ENCODE results near the gene ROCK2. TPM values are rescaled to one million over a fixed set of nuclear protein-coding genes. Genes with fewer than 3 reads are reported as not detected.

ROCK2 gene
- total RNA-seq, 3 donors from 2014 or later (not counting 1 experiment from before 2014, with no cell fraction given), result 19.9 to 28.2 (median 21.9) TPM

DNA sequence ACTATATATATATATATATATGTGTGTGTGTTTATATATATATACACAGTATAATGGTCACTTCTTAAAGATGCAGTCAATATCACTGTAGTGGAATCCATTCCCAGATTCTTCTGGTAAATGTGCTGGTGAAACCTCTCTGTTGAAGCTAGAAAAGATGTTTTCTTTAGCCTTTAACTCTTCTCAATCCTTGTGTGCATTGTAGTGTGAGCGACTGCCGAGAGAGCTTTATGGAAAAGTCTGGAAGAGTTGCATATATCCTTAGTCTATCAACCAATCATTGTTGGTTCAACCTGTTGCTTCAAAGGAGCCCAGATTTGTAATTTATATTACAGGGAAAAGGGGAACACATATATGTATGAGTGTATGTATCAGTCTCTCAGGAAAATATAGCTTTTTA, 161.5 kb downstream of the ROCK2 start:
- intact Hi-C loops (cut with micrococcal nuclease), result no loop called here
- H3K9me3 Mint-ChIP-seq, result no peaks in the 10 kb centered on the region
- H3K4me3 Mint-ChIP-seq, result no peak overlapping the region
- Histone ChIP-seq H3K4me3 (ENCODE audit: low read length) (no peak overlapping the region), H3K36me3 (ENCODE audit: control insufficient read depth, insufficient read depth, low read length) (peaks cover 30% of the 10 kb centered on the region), H3K4me1 (ENCODE audit: control insufficient read depth, insufficient read depth, low read length) (no peaks in the 10 kb centered on the region), H3K27ac (ENCODE audit: low read length) (no peak overlapping the region), H3K27me3 (ENCODE audit: control insufficient read depth, insufficient read depth, low read length) (no peaks in the 10 kb centered on the region), H3K9me3 (ENCODE audit: control insufficient read depth, insufficient read depth, low read length) (no peaks in the 10 kb centered on the region)
- DNase-seq, result no peak
- no peaks in the 10 kb centered on the region for H3K4me1 Mint-ChIP-seq
- H3K27ac Mint-ChIP-seq, result no peak overlapping the region
- WGBS (ENCODE audit: insufficient coverage), result no CpG with 5 or more reads among the region's 2 CpGs
- ATAC-seq, result no peak
- TF ChIP-seq, protein P1, sequence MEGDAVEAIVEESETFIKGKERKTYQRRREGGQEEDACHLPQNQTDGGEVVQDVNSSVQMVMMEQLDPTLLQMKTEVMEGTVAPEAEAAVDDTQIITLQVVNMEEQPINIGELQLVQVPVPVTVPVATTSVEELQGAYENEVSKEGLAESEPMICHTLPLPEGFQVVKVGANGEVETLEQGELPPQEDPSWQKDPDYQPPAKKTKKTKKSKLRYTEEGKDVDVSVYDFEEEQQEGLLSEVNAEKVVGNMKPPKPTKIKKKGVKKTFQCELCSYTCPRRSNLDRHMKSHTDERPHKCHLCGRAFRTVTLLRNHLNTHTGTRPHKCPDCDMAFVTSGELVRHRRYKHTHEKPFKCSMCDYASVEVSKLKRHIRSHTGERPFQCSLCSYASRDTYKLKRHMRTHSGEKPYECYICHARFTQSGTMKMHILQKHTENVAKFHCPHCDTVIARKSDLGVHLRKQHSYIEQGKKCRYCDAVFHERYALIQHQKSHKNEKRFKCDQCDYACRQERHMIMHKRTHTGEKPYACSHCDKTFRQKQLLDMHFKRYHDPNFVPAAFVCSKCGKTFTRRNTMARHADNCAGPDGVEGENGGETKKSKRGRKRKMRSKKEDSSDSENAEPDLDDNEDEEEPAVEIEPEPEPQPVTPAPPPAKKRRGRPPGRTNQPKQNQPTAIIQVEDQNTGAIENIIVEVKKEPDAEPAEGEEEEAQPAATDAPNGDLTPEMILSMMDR (IDR thresholded peaks at IDR 0.05), result no peak
- H3K36me3 Mint-ChIP-seq, result no peaks in the 10 kb centered on the region
- H3K27me3 Mint-ChIP-seq (ENCODE audit: low read depth in 2 of 2), result no peaks in the 10 kb centered on the region

DNA sequence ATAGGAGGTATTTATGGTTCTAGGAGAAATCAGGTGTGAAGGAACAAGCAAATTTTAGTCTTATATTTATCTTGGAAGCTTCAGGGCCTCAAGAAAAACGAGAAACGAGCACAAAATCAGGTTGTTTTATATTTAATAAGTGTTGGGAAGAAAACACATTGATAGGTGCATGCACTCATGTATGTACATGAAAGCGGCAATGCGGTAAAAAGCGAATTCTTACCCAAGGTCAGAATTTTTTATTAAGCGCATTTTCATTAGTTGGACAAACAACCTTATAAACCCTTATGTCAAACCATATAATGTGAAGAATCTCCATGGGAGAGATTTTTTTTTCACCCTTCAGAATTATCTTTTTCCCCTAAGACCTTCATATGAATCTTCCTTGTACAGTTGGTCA, 163.8 kb downstream of the ROCK2 start:
- Mint-ChIP-seq H3K27ac (no peak overlapping the region), H3K4me1 (peaks cover 4% of the 10 kb centered on the region in 2 donors), H3K27me3 (ENCODE audit: low read depth in 2 of 2) (no peaks in the 10 kb centered on the region), H3K36me3 (no peaks in the 10 kb centered on the region), H3K4me3 (no peak overlapping the region), H3K9me3 (no peaks in the 10 kb centered on the region)
- TF ChIP-seq, protein P1 (IDR thresholded peaks at IDR 0.05), result no peak
- no peak overlapping the region for H3K27ac ChIP-seq (ENCODE audit: low read length)
- H3K4me3 ChIP-seq (ENCODE audit: low read length), result no peak overlapping the region
- no peaks in the 10 kb centered on the region for H3K27me3 ChIP-seq (ENCODE audit: control insufficient read depth, insufficient read depth, low read length)
- no peaks in the 10 kb centered on the region for H3K9me3 ChIP-seq (ENCODE audit: control insufficient read depth, insufficient read depth, low read length)
- no peak for DNase-seq
- no peaks in the 10 kb centered on the region for H3K4me1 ChIP-seq (ENCODE audit: control insufficient read depth, insufficient read depth, low read length)
- ATAC-seq, result no peak
- intact Hi-C loops (cut with micrococcal nuclease), result no loop called here
- WGBS (ENCODE audit: insufficient coverage), result 87% methylated on average over 5 of the region's 6 CpGs
- H3K36me3 ChIP-seq (ENCODE audit: control insufficient read depth, insufficient read depth, low read length), result peaks cover 33% of the 10 kb centered on the region

GRCh38 chr2:11179899-11180298, 164.5 kb downstream of the ROCK2 start:
- ATAC-seq (no peak), DNase-seq (no peak)
- Histone ChIP-seq H3K27me3 (ENCODE audit: control insufficient read depth, insufficient read depth, low read length) (no peaks in the 10 kb centered on the region), H3K4me1 (ENCODE audit: control insufficient read depth, insufficient read depth, low read length) (peaks cover 5% of the 10 kb centered on the region), H3K4me3 (ENCODE audit: low read length) (no peak overlapping the region), H3K9me3 (ENCODE audit: control insufficient read depth, insufficient read depth, low read length) (no peaks in the 10 kb centered on the region), H3K36me3 (ENCODE audit: control insufficient read depth, insufficient read depth, low read length) (peaks cover 31% of the 10 kb centered on the region), H3K27ac (ENCODE audit: low read length) (no peak overlapping the region)
- H3K4me3 Mint-ChIP-seq, result no peak overlapping the region
- intact Hi-C loops (cut with micrococcal nuclease), result no loop called here
- H3K9me3 Mint-ChIP-seq, result no peaks in the 10 kb centered on the region
- TF ChIP-seq, protein P1 (IDR thresholded peaks at IDR 0.05), result no peak
- 95% methylated on average over 3 of the region's 4 CpGs for WGBS (ENCODE audit: insufficient coverage)
- H3K4me1 Mint-ChIP-seq, result peaks cover 11% of the 10 kb centered on the region in 2 donors
- no peaks in the 10 kb centered on the region for H3K27me3 Mint-ChIP-seq (ENCODE audit: low read depth in 2 of 2)
- no peaks in the 10 kb centered on the region for H3K36me3 Mint-ChIP-seq
- H3K27ac Mint-ChIP-seq, result no peak overlapping the region

DNA sequence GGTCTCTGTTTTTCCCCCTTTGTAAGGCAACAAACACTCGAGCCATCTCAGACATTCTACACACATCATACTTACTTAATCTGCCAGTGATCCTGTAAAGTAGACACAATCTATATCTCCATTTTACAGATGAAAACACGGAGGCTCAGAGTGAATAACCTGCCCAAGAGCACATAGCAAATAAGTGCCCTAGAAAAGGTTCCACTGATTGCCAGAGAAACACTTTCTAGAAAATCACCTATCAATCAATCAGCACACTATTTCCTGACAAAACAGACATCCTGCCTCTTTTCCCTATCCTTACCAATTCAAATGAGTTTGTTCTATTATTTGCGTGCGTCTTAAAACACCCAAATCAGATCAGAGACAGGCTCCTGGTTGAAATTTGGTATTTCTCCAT, 165.2 kb downstream of the ROCK2 start:
- WGBS (ENCODE audit: insufficient coverage), result 81% methylated on average over 4 of the region's 4 CpGs
- intact Hi-C loops (cut with micrococcal nuclease), result no loop called here
- Histone ChIP-seq H3K36me3 (ENCODE audit: control insufficient read depth, insufficient read depth, low read length) (peaks cover 31% of the 10 kb centered on the region), H3K4me3 (ENCODE audit: low read length) (no peak overlapping the region), H3K9me3 (ENCODE audit: control insufficient read depth, insufficient read depth, low read length) (no peaks in the 10 kb centered on the region), H3K4me1 (ENCODE audit: control insufficient read depth, insufficient read depth, low read length) (peaks cover 5% of the 10 kb centered on the region), H3K27me3 (ENCODE audit: control insufficient read depth, insufficient read depth, low read length) (no peaks in the 10 kb centered on the region), H3K27ac (ENCODE audit: low read length) (no peak overlapping the region)
- ATAC-seq, result no peak
- Mint-ChIP-seq H3K27me3 (ENCODE audit: low read depth in 2 of 2) (no peaks in the 10 kb centered on the region), H3K4me1 (peaks cover 12% of the 10 kb centered on the region in 2 donors), H3K9me3 (no peaks in the 10 kb centered on the region), H3K27ac (no peak overlapping the region), H3K4me3 (no peak overlapping the region), H3K36me3 (no peaks in the 10 kb centered on the region)
- TF ChIP-seq, protein P1 (IDR thresholded peaks at IDR 0.05), result no peak
- no peak for DNase-seq
